Anterior cingulate cortex (tissue), 58 donors: Measurements from ENCODE around the gene FAM168B.
A peak's percentile ranks its signal among the peaks of the same experiment; 100 is the strongest.
"Not testable (repeated sequence)": the region's sequence is repeated elsewhere in the genome, so short reads cannot be mapped to it uniquely, and the experiment has no call there.

Source experiments
- DNase-seq, 58 donors: peaks; one replicate each; lab custom pipeline; 2025; lab: John Stamatoyannopoulos, UW

The FAM168B gene

DNA sequence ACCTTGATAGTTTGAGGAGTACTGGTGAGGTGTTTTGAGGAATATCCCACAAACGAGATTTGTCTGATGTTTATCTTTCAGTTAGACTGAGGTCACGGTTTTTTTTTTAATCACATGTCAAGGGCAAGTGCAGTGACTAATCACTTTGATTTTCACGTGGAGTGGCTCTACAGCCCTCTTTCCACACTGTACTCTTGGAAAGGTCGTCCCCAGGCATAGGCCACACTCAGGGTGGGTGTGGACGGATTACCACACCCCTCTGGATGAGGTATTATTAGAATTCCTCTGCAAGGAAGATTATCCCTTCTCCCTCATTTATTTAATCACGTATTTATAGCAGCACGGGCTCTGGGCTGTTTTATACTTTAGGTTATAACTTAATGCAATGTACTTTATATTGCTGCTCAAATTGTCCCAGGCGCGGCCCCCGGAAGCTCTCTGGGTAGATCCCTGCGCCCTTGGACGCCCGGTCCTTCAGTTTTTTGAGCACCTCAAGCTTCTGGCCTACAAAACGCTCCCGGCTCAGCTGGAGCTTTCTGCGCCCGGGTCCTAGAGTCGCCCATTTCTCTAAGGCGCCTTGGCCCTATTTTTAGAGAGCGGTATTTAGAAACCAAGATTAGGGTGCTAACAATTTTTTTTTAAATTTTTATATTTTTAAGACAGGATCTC lies 11.4 kb upstream of the FAM168B start:
- peak in 32 of 58 donors; percentile 50 to 92 (median 80) for DNase-seq

DNA sequence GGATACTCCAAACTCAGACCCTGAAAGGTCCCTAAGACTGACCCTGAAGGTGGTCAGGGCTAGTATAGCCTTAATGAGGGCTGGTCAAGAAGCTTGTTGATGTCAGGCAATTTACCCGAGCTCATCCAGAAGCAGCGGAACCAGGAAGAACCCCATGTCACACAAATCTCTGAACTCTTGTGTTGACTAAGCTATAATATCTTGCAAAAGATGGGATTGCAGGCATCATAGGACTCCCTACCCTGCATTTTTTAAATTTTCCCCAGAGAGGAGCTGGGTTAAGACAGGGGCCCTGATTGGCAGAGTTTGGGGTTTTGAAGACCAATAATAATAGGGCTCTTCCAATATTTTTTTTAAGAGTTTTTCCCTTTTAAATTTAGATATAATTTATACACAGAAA lies 9.9 kb upstream of the FAM168B start:
- DNase-seq, result no peak

DNA sequence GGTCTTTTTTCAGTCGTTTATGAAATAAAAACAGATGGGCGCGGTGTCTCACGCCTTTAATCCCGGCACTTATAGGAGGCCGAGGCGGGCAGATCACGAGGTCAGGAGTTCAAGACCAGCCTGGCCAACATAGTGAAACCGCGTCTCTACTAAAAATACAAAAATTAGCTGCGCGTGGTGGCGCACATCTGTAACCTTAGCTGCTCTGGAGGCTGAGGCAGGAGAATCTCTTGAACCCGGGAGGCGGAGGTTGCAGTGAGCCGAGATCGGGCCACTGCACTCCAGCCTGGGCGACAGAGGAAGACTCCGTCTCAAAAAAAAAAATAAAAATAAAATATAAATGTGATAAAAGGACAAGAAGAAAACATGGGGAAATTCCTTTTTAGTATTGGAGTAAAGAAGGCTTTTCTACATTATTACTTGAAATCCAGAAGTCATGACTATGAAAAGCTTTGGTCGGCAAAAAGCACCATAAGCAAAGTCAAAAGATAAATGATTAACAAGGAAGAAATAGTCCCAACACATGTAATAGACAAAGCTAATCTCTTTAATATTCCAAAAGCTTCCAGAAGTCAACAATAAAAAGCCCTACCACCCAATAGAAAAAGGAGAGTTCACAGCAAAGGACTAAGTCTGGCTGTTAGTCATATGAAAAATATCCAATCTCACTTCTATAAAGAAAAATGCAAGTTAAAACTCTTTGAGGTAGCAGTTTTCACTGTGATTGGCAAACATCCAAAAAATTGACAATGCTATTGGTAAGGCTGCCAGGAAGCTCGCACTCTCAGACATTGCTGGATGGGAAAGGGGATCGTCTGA lies 1.4 kb upstream of the FAM168B start:
- peak in 1 of 58 donors; percentile 2 for DNase-seq

DNA sequence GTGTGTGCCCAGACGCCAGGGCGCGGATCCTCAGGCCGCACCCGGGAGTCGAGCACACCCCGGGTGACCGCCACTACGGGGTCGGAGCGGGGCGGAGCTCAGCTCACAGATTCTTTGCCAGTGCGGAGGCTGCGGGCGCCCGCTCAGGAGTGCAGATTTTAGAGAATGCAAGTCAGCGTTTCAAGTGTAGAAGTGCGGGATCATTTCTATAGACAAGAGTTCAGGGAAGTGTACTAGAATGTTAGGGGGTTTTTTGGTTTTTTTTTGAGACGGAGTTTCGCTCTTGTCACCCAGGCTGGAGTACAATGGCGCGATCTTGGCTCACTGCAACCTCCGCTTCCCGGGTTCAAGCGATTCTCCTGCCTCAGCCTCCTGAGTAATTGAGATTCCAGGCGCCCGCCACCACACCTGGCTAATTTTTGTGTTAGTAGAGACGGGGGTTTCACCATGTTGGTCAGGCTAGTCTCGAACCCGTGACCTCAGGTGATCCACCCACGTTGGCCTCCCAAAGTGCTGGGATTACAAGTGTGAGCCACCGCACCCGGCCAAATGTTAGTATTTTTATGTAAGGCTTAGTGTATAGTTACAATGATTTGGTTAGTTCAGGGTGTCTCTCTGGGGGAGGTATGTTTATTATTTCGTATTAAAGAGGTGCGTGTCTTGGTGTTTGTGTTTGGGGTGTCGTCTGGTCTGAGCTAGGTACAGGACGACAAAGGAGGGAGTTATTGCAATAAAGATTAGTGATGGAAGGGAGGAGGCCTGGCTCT lies 619 bp upstream of the FAM168B start:
- peak in 25 of 58 donors; percentile 53 to 93 (median 78) for DNase-seq

DNA sequence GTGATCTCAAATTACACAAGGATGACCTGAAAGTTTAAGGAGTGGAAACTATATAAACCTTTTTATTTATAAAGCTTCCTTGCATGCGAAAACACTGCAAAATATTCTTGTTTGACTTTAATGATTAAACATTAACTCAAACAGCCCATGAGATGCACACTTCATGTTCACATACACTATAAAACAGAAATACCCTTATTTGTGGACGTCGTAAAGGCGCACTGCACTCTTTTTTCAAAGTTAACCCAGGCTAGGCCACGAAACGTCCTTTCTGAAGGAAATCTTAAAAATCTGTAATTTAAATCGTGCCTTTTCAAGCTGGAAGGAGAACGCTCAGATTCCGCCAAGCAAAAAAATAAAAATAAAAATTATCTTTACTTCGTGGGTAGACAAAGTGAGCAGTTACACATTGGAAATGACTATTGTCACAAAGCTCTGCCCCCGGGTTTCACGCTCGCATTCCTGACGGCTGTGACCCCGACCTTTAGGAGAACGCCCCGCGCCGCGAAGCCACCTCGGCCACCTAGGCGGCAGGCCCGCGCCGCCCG lies 728 bp downstream of the FAM168B start:
- peak in 2 of 58 donors; percentile 39 to 62 for DNase-seq

DNA sequence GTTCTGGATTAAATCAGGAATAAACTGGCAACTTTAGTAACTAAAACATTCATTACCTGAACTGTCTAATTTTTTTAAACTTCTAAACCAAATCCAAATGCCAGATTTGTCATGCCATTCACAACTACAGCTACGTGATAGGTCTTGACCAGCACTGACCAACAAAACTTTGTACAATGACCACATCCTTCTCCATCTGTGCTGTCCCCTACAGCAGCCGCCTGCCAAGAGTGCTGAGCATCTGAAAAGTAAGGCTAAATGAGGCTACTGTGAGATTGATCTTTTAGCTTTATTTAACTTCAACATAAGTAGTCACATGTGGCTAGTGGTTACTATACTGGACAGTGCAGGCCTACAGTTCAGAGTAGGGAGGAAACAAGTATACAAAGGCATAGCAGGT lies 7.6 kb downstream of the FAM168B start:
- DNase-seq, result no peak

DNA sequence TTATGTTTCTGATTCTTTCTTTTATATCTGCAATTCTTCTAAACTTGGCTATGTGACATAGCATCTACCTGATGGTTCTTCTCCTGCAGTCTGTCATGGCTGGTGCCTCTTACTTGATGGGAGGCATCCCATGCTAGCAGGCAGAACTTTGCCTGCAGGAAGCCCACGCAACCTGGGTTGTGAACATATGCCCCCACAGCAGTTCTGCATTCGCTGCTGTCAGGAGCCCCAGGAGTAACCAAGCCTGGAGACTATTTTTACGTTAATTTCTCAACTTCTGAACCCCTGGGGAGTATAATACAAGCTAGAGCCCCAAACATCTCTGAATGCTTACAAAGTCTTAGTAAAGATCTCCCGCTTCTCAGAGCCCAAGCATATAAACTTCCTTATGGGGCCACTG lies 12.1 kb downstream of the FAM168B start:
- no peak for DNase-seq

DNA sequence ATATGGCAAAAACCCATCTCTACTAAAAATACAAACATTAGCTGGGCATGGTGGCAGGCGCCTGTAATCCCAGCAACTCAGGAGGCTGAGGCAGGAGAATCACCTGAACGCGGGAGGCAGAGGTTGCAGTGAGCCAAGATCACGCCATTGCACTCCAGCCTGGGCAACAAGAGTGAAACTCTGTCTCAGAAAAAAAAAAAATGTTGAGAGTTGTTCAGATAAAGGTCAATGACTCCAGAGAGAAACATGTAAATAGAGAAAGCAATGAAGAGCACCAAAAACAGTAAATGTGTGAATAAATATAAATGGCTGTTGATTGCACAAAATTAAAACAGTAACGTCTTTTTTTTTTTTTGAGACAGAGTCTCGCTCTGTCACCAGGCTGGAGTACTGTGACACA lies 13.3 kb downstream of the FAM168B start:
- not testable (repeated sequence) for DNase-seq

DNA sequence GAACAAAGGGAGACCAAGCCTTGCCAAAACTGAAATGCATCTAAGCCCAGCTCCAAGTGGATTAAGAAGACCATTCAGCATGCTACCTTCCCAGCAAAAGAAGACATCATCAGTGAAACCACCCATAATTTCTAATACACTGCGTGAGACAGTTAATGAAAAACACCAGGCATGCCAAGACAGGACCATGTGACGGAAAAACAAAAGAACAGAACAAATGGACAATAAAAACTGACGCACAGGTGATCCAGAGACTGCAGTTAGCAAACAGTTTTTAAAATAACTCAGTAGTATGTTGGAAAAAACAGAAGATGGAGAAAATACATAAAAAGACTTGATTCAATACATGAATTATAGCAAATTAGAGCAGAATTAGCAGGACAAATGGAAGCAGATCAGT lies 15.3 kb downstream of the FAM168B start:
- DNase-seq, result no peak

DNA sequence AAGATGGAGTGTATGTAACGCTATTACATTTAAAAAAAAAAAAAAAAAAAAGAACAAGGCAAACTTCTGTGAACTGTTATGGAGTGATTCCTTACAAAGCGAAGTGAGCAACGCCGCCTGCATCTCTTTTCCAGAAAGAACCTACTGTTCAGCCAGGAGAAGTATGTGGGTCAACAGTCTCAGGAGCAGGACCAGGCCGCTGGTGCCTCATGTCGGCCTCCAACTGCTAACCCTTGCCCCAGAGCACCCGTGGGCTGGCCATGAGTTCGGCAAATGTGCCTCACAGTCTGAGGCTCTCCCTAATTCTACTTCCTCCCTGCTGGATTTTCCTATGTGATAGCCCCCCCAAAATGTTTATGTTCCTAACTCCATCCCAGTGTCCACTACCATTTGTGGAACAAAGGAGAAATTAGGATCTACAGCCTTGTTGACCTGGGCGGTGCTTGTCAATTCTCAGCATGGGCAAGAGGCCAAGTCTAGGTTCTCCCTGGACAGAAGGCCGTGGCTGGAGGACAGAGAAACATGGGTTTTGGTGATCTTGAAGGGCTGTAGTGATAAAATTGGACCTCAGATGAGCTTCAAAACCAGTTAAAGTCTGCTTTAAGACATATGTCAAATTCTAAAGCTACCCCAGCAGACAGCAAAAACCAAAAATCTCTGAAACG lies 15.9 kb downstream of the FAM168B start:
- DNase-seq, result no peak

DNA sequence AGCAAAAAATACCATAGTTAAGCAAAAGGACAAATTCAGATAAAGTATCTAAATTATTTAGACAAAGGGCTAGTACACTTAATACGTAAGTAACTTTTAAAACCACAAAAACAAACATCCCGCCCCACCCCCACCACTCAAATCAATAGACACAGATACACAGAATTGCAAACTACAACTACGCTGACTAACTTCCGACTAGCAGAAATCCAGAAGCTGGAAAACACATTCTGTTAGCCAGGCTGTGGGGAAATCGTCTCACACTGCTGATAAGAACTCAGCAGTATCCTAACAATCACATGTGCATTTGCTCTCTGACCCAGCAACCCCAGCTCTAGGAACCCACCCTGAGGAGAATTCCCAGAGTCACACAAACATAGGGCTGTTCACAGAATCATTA lies 16.6 kb downstream of the FAM168B start:
- no peak for DNase-seq

DNA sequence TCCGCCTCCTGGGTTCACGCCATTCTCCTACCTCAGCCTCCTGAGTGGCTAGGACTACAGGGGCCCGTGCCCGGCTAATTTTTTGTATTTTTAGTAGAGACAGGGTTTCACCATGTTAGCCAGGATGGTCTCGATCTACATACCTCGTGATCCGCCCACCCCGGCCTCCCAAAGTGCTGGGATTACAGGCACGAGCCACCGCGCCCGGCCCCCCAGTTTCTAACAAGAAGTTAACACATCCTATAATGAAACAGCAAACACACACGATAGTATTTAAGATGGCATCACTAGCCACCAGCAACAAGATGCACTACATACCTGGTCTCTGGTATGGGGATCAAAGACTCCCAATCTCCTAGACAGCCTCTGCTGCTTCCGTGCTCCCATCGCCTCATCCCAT lies 17.7 kb downstream of the FAM168B start:
- not testable (repeated sequence) for DNase-seq

DNA sequence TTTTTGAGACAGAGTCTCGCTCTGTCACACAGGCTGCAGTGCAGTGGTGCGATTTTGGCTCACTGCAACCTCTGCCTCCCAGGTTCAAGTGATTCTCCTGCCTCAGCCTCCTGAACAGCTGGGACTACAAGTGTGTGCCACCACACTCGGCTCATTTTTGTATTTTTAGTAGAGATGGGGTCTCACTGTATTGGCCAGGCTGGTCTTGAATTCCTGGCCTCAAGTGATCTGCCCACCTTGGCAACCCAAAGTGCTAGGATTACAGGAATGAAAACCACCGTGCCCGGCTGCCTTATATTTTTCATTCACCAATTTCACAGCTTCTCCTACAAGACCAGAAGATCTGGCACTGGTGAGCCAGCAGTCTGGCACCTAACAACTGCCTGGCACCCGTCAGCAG lies 25.1 kb downstream of the FAM168B start:
- DNase-seq, result not testable (repeated sequence)

DNA sequence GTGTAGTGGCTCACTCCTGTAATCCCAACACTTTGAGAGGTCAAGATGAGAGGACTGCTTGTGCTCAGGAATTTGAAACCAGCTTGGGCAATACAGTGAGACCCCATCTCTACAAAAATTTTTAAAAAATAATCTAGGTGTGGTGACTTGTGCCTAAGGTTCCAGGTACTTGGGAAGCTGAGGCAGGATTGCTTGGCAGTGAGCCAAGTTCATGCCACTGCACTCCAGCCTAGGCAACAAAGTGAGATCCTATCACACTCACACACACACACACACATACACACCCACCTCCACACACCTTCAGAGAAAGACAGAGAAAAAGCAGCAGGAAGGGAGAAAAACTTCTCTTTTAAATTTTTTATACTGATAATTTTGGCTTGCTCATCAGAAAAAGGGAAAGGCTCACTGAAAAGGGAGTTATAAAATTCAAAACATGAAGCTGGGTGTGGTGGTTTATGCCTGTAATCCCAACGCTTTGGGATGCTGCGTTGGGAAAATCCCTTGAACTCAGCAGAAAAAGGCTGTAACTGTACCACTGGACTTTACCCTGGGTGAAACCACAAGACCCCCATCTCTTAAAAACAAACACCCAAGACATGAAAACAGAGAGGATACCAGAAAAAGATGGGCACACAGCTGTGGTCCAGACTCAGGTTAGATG lies 25.7 kb downstream of the FAM168B start:
- no peak for DNase-seq

DNA sequence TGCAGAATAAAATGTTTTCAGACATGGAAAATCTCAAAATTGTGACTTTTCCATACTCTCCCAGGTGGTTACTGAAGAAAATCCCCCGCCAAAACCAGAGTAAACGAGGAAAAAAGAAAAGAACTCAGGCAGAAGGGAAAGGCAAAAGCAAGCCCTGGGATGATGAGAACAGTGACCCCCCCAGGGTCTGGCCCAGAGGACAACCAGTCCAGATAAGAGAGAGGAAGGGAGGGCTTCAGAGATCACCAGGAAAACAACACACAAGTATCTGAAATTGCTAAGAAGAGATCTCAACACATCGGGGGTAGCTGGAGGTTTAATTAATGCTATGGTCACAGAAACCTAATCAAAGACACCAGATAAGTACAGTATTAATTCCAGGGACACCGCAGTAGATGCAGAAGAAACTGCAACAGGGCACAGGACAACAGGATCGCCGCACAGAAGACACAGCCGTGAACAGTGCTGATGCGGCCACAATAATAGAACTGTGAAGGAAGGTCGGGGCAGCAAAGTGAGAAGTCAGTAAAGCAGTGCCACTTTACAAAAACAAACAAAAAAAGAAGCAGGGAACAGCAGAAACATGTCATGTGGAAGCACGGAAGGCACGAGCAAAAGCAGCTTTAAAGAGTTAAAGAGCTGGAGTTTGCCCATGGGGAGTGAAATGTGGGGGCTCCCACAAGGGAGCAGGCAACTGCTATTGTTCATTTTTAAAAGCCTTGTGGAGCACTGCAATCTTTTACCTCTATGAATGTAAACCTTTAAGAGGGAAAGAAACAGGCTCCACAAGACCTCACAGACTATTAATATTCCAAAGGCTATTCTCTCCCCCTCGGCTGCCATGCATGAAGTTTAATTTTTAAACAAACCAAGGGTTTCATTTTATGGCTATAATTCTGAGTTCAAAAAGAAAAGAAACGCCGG lies 28.4 kb downstream of the FAM168B start:
- DNase-seq, result no peak

DNA sequence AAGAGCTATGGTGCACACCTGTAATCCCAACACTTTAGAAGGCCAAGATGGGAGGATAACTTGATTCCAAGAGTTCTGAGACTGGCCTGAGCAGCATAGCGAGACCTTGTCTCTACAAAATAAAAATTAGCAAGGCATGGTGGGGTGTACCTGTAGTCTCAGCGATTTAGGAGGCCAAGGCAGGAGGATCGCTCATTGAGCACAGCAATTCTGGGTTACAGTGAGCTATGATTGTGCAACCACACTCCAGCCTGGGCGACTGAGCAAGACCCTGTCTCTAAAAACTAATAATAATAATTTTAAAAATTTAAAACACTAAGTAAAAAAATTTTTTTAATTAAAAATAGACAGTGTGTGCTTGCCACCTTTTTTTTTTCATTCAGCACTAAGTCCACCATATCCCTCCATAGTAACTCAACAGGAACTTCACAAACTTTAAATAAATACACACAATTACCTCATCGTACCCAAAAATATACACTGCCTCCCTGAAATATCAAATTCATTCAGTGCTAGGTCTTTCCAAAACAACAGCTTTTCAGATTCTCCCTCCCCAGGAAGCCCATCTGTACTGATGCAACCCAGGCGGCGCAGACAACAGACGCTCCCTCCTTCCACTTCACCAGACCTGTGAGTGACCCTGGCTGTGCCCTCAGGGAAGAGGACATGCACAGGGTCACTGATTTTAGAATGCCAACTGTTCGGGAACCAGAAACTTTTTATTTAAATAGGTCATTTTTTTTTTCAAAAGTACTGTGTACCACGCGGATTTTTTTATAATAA lies 29.6 kb downstream of the FAM168B start:
- no peak for DNase-seq

DNA sequence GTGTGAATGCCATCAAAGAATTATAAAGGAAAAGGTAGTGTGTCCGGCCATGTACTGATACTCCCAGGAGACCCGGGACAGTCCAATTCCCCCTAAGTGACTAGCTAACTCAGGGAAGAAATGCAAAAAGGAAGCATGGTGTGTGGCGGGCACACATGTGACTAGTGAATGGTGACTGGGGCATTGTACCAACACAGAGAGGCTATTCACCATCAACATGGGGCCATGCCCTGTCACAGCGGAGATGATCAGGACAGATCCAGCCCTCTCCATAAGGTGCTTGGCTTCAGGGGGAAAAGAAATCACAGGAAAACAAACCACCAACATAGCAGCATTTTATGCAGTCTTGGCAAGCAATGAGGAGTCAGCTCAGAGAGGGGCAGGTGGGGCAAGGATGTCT lies 34.3 kb downstream of the FAM168B start:
- DNase-seq, result peak in 39 of 58 donors; percentile 14 to 87 (median 67)
